Kidney tubule cell (primary cell): ENCODE results near the gene CMKLR1.

Source experiments
- DNase-seq: peaks from one replicate; pipeline ENCODE4 v3.0.0-alpha.2; 2018; ENCODE audit warnings: low spot score

CMKLR1 gene

GRCh38 chr12:108335349-108336119 is 3.6 kb downstream of the CMKLR1 start:
- no peak for DNase-seq

GRCh38 chr12:108333898-108334699 is 5.0 kb downstream of the CMKLR1 start:
- no peak for DNase-seq

GRCh38 chr12:108332791-108333382 is 6.2 kb downstream of the CMKLR1 start:
- DNase-seq = no peak

- no peak for DNase-seq
These were observed 10.7 kb downstream of the CMKLR1 start for GRCh38 chr12:108328420-108328819.

GRCh38 chr12:108327621-108328344 is 11.3 kb downstream of the CMKLR1 start:
- no peak for DNase-seq

- DNase-seq = no peak
These were observed 12.8 kb downstream of the CMKLR1 start for GRCh38 chr12:108326254-108326750.

- no peak for DNase-seq
These were observed 13.6 kb downstream of the CMKLR1 start for GRCh38 chr12:108325549-108325948.

GRCh38 chr12:108325018-108325358 is 14.1 kb downstream of the CMKLR1 start:
- DNase-seq = no peak

- no peak for DNase-seq
These were observed 14.6 kb downstream of the CMKLR1 start for GRCh38 chr12:108324351-108325017.

- no peak for DNase-seq
These were observed 15.5 kb downstream of the CMKLR1 start for GRCh38 chr12:108323581-108323980.

- DNase-seq = no peak
These were observed 16.1 kb downstream of the CMKLR1 start for GRCh38 chr12:108322998-108323397.

GRCh38 chr12:108321688-108322087 is 17.4 kb downstream of the CMKLR1 start:
- DNase-seq = no peak

- no peak for DNase-seq
These were observed 18.4 kb downstream of the CMKLR1 start for GRCh38 chr12:108320507-108321293.

GRCh38 chr12:108319277-108320234 is 19.6 kb downstream of the CMKLR1 start:
- no peak for DNase-seq

- no peak for DNase-seq
These were observed 20.4 kb downstream of the CMKLR1 start for GRCh38 chr12:108318472-108319275.

GRCh38 chr12:108317308-108318234 is 21.5 kb downstream of the CMKLR1 start:
- no peak for DNase-seq
